SU-DHL-6 (cell line): ENCODE results near the gene CDK14.

Experiments used
- H2AFZ ChIP-seq: fragments of 200-600 bp; sonication (generic); 2 replicates; pipeline ENCODE4 v1.6.1; 2014; ENCODE audit warnings: low read depth, mild to moderate bottlenecking, moderate library complexity, mixed read lengths, antibody characterized with exemption, low read length; ENCODE audit not compliant: severe bottlenecking
- H3F3A ChIP-seq: fragments of 200-600 bp; shearing (Covaris generic); 2 replicates; pipeline ENCODE4 v1.6.0; 2016; ENCODE audit warnings: antibody characterized with exemption, mild to moderate bottlenecking; ENCODE audit not compliant: insufficient read depth
- H3K27ac ChIP-seq: fragments of 200-600 bp; sonication (generic); 2 replicates; pipeline ENCODE4 v1.5.1; 2016; ENCODE audit warnings: low read depth, mild to moderate bottlenecking, low read length, moderate library complexity, mixed read lengths
- H3K27me3 ChIP-seq: fragments of 200-600 bp; sonication (generic), shearing (Covaris generic); 2 replicates; pipeline ENCODE4 v1.6.0; 2014; ENCODE audit warnings: mild to moderate bottlenecking, low read length
- H3K36me3 ChIP-seq: fragments of 200-600 bp; sonication (generic); 2 replicates; pipeline ENCODE4 v1.6.1; 2014; ENCODE audit warnings: mild to moderate bottlenecking, low read length, mixed read lengths
- H3K4me2 ChIP-seq: fragments of 300-600, 200-600 bp; shearing (Covaris generic), sonication (generic); 2 replicates; pipeline ENCODE4 v1.6.0; 2014; ENCODE audit warnings: low read length, low read depth, mild to moderate bottlenecking; ENCODE audit not compliant: poor library complexity, severe bottlenecking
- H3K4me3 ChIP-seq: fragments of 200-600 bp; sonication (generic); 2 replicates; pipeline ENCODE4 v1.5.1; 2014; ENCODE audit warnings: antibody characterized with exemption, low read length, mild to moderate bottlenecking, mixed read lengths; ENCODE audit not compliant: insufficient read depth, poor library complexity, severe bottlenecking
- H3K79me2 ChIP-seq: fragments of 200-600 bp; sonication (generic); 2 replicates; pipeline ENCODE4 v1.6.1; 2014; ENCODE audit warnings: mild to moderate bottlenecking, low read length, moderate library complexity; ENCODE audit not compliant: insufficient read depth
- H3K9ac ChIP-seq: fragments of 200-600 bp; sonication (generic); 2 replicates; pipeline ENCODE4 v1.7.0; 2014; ENCODE audit warnings: mild to moderate bottlenecking, low read length
- H3K9me2 ChIP-seq: fragments of 200-600 bp; sonication (generic); replicated peaks from 2 replicates; pipeline ENCODE4 v1.6.1; 2014; ENCODE audit warnings: low read length; ENCODE audit not compliant: insufficient read depth
- H3K9me3 ChIP-seq: fragments of 200-600 bp; sonication (generic); 2 replicates; pipeline ENCODE4 v1.6.1; 2014; ENCODE audit warnings: low read length, mixed read lengths; ENCODE audit not compliant: insufficient read depth
- H4K20me1 ChIP-seq: fragments of 200-600 bp; sonication (generic); 2 replicates; pipeline ENCODE4 v1.6.1; 2014; ENCODE audit warnings: low read depth, mild to moderate bottlenecking, antibody characterized with exemption, low read length, moderate library complexity, mixed read lengths
- EZH2phosphoT487 ChIP-seq: fragments of 200-600 bp; sonication (generic), shearing (Covaris generic); conservative IDR thresholded peaks from 2 replicates; pipeline ENCODE4 v1.6.1; 2018; ENCODE audit warnings: mild to moderate bottlenecking, antibody characterized with exemption, low read length, moderate library complexity, mixed read lengths
- TF ChIP-seq, protein P1 (sequence below): fragments of 200-600 bp; sonication (generic); IDR thresholded peaks from one replicate; pipeline ENCODE4 v1.5.1; 2017; ENCODE audit warnings: antibody characterized with exemption, mild to moderate bottlenecking, low read length, moderate library complexity; ENCODE audit not compliant: insufficient read depth, poor library complexity, severe bottlenecking

CDK14 gene

DNA sequence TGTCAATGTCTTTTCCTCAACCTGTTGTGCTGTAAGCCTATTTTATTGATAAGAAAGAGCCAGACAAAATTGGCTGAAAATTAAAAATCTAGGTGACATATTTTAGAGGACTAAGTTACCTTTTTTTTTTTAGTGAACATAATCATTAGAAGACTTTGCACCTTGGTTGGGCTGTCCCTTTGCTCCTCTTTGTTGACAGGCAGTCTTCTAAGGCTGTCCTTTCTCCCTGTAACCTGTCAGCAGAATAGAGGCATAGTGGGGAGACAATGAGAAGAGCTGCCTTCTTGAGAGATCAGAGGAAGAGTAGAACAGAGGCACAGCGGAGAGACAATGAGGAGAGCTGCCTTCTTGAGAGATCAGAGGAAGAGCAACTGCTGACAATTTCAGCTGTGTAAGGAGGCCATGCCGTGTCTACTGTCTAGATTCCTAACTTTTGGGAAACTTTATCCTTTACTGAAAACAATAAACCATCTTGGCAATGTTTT lies 429.8 kb downstream of the CDK14 start:
- H3K4me2 ChIP-seq, result no peak overlapping the region
- no peaks in the 10 kb centered on the region for H3F3A ChIP-seq
- TF ChIP-seq, protein P1, sequence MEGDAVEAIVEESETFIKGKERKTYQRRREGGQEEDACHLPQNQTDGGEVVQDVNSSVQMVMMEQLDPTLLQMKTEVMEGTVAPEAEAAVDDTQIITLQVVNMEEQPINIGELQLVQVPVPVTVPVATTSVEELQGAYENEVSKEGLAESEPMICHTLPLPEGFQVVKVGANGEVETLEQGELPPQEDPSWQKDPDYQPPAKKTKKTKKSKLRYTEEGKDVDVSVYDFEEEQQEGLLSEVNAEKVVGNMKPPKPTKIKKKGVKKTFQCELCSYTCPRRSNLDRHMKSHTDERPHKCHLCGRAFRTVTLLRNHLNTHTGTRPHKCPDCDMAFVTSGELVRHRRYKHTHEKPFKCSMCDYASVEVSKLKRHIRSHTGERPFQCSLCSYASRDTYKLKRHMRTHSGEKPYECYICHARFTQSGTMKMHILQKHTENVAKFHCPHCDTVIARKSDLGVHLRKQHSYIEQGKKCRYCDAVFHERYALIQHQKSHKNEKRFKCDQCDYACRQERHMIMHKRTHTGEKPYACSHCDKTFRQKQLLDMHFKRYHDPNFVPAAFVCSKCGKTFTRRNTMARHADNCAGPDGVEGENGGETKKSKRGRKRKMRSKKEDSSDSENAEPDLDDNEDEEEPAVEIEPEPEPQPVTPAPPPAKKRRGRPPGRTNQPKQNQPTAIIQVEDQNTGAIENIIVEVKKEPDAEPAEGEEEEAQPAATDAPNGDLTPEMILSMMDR, result no peak
- no peak for TF ChIP-seq EZH2phosphoT487
- no peaks in the 10 kb centered on the region for H4K20me1 ChIP-seq
- H2AFZ ChIP-seq, result no peak overlapping the region
- no peak overlapping the region for H3K27ac ChIP-seq
- no peaks in the 10 kb centered on the region for H3K9me3 ChIP-seq
- no peak overlapping the region for H3K9ac ChIP-seq
- no peaks in the 10 kb centered on the region for H3K36me3 ChIP-seq
- no peaks in the 10 kb centered on the region for H3K27me3 ChIP-seq
- H3K9me2 ChIP-seq, result no peaks in the 10 kb centered on the region
- peaks cover 22% of the 10 kb centered on the region for H3K79me2 ChIP-seq
- no peak overlapping the region for H3K4me3 ChIP-seq

DNA sequence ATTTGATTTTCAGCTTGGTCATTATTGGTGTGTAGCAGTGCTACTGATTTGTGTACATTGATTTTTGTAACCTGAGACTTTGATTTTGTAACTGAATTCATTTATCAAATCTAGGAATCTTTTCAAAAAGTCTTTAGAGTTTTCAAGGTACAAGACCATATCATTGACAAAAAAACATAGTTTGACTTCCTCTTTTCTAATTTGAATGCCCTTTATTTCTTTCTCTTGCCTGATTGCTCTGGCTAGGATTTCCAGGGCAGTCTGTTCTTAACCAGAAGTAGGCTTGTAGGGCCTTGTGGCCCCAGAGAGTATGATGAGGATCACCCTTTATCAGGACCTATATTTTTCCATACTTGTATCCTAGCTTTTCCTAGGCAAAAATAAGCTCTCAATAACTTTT lies 433.6 kb downstream of the CDK14 start:
- Histone ChIP-seq H3K27ac (no peak overlapping the region), H4K20me1 (no peaks in the 10 kb centered on the region), H3F3A (peaks cover 10% of the 10 kb centered on the region; the same call in 1 of the 2 replicates), H3K9me2 (no peaks in the 10 kb centered on the region), H3K4me3 (no peak overlapping the region), H3K4me2 (no peak overlapping the region), H2AFZ (no peak overlapping the region), H3K9ac (no peak overlapping the region), H3K36me3 (no peaks in the 10 kb centered on the region), H3K27me3 (no peaks in the 10 kb centered on the region), H3K79me2 (peaks cover 22% of the 10 kb centered on the region), H3K9me3 (no peaks in the 10 kb centered on the region)
- TF ChIP-seq, protein P1, result no peak
- no peak for TF ChIP-seq EZH2phosphoT487

DNA sequence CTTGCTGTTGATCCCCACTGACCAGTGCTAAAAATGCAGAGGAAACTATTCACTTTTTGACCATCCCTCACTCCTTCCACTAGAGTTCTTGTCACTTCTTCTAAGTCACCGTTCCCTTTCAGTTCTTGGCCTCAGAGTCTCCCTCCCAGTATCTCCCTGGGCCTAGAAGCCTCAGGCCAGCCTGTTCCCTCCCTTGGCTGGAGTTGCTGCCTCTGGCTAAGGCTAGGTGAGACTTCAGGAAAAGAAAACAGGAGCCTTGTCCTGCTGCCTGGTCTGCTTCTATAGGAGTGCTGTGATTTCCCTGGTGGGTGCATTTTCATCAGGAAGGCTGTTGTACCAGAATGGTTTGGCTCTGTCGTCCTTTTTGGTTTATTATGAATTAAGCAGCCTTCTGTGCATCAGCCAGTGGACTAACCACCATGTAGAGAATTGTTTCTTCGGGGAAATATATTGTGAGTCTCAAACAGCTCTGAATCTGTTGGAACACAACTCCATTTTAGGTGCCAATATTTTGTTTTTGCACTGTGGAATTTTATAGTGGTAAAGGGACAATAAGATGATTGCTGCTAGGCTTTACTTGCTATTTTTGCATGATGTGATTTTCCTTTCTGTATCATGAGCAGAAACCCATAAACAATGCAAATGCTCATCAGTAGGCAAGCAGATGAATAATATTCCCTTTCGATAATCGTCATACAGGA lies 434.7 kb downstream of the CDK14 start:
- Histone ChIP-seq H3K9ac (no peak overlapping the region), H4K20me1 (no peaks in the 10 kb centered on the region)

More for the DNA sequence above, 434.7 kb downstream of the CDK14 start:
- no peaks in the 10 kb centered on the region for H3K9me2 ChIP-seq
- TF ChIP-seq, protein P1, result no peak
- TF ChIP-seq EZH2phosphoT487, result no peak
- no peaks in the 10 kb centered on the region for H3K36me3 ChIP-seq
- H2AFZ ChIP-seq, result no peak overlapping the region
- H3F3A ChIP-seq, result peaks cover 10% of the 10 kb centered on the region; the same call in 1 of the 2 replicates
- H3K27me3 ChIP-seq, result no peaks in the 10 kb centered on the region
- no peaks in the 10 kb centered on the region for H3K9me3 ChIP-seq
- peaks cover 22% of the 10 kb centered on the region for H3K79me2 ChIP-seq
- no peak overlapping the region for H3K4me3 ChIP-seq
- H3K4me2 ChIP-seq, result no peak overlapping the region
- no peak overlapping the region for H3K27ac ChIP-seq
